RWPE2 (cell line): ENCODE results near the gene SEMA4A.

ENCODE experiments used
- ATAC-seq: fragments of 200-7000 bp; cut with Tn5 transposase; 3 replicates; pipeline ENCODE4 v1.9.1; 2021; ENCODE audit warnings: low read depth
- DNase-seq: peaks from one replicate; pipeline ENCODE4 v3.0.0-alpha.2; 2020; ENCODE audit warnings: low spot score
- H3K27ac ChIP-seq: fragments of 450-650 bp; 2 replicates; pipeline ENCODE4 v1.5.1; 2017; ENCODE audit warnings: mild to moderate bottlenecking; ENCODE audit not compliant: poor library complexity, severe bottlenecking
- H3K27me3 ChIP-seq: fragments of 250-450 bp; sonication (Bioruptor Pico); 2 replicates; pipeline ENCODE4 v1.5.1; 2021; ENCODE audit warnings: mild to moderate bottlenecking, moderate library complexity; ENCODE audit not compliant: insufficient read depth, poor library complexity, severe bottlenecking
- H3K36me3 ChIP-seq: fragments of 250-450 bp; sonication (Bioruptor Pico); 2 replicates; pipeline ENCODE4 v1.5.1; 2020; ENCODE audit warnings: low read depth, mild to moderate bottlenecking, moderate library complexity
- H3K4me1 ChIP-seq: fragments of 250-450 bp; sonication (Bioruptor Pico); 2 replicates; pipeline ENCODE4 v1.5.1; 2021; ENCODE audit warnings: mild to moderate bottlenecking, moderate library complexity; ENCODE audit not compliant: insufficient read depth, poor library complexity, severe bottlenecking
- H3K4me3 ChIP-seq: fragments of 250-450 bp; sonication (Bioruptor Pico); 2 replicates; pipeline ENCODE4 v1.5.1; 2021; ENCODE audit warnings: mild to moderate bottlenecking, moderate library complexity; ENCODE audit not compliant: severe bottlenecking
- H3K9me3 ChIP-seq: fragments of 250-450 bp; sonication (Bioruptor Pico); 2 replicates; pipeline ENCODE4 v1.5.1; 2021; ENCODE audit warnings: mild to moderate bottlenecking, moderate library complexity; ENCODE audit not compliant: severe bottlenecking
- TF ChIP-seq, protein P1 (sequence below): fragments of 450-650 bp; IDR thresholded peaks from one replicate; pipeline ENCODE4 v1.5.1; 2017; ENCODE audit warnings: mild to moderate bottlenecking, moderate library complexity; ENCODE audit not compliant: poor library complexity, severe bottlenecking

Gene SEMA4A

DNA sequence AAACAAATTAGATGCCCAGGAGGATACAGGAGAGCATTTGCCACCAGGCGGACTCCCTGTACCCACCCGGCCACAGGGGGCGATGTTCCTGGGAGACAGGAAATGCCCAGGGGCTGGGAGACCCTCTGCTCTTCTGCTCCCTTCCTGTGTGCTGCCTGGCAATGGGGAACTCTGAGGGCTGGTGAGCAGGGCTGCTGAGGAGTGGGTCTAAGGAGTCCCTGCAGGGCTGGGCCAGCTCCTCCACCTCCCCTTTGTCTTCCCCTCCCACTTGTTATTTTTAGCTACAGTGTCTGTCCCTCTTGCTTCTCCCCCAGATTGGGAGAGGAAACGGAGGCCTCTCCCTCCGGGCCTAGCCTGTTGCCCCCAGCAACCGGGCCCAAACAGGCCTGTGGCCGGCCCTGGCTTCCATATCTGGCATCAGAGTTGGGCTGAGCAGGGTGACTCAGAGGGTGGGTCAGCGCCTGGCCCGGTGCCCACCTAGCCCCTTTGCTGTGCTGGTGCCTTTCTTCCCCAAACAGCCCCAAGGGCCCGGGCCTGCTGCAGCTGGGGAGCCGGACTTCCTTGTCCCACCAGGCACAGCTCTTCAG is 27.2 kb upstream of the SEMA4A start:
- DNase-seq (peak; percentile 97), ATAC-seq (peak; percentile 62)
- Histone ChIP-seq H3K36me3 (peaks cover 59% of the 10 kb centered on the region), H3K27me3 (no peaks in the 10 kb centered on the region), H3K4me1 (peaks cover 88% of the 10 kb centered on the region), H3K9me3 (no peaks in the 10 kb centered on the region), H3K27ac (peak overlapping the region; percentile 99), H3K4me3 (peak overlapping the region; percentile 3)
- TF ChIP-seq, protein P1, sequence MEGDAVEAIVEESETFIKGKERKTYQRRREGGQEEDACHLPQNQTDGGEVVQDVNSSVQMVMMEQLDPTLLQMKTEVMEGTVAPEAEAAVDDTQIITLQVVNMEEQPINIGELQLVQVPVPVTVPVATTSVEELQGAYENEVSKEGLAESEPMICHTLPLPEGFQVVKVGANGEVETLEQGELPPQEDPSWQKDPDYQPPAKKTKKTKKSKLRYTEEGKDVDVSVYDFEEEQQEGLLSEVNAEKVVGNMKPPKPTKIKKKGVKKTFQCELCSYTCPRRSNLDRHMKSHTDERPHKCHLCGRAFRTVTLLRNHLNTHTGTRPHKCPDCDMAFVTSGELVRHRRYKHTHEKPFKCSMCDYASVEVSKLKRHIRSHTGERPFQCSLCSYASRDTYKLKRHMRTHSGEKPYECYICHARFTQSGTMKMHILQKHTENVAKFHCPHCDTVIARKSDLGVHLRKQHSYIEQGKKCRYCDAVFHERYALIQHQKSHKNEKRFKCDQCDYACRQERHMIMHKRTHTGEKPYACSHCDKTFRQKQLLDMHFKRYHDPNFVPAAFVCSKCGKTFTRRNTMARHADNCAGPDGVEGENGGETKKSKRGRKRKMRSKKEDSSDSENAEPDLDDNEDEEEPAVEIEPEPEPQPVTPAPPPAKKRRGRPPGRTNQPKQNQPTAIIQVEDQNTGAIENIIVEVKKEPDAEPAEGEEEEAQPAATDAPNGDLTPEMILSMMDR, result peak; percentile 58

DNA sequence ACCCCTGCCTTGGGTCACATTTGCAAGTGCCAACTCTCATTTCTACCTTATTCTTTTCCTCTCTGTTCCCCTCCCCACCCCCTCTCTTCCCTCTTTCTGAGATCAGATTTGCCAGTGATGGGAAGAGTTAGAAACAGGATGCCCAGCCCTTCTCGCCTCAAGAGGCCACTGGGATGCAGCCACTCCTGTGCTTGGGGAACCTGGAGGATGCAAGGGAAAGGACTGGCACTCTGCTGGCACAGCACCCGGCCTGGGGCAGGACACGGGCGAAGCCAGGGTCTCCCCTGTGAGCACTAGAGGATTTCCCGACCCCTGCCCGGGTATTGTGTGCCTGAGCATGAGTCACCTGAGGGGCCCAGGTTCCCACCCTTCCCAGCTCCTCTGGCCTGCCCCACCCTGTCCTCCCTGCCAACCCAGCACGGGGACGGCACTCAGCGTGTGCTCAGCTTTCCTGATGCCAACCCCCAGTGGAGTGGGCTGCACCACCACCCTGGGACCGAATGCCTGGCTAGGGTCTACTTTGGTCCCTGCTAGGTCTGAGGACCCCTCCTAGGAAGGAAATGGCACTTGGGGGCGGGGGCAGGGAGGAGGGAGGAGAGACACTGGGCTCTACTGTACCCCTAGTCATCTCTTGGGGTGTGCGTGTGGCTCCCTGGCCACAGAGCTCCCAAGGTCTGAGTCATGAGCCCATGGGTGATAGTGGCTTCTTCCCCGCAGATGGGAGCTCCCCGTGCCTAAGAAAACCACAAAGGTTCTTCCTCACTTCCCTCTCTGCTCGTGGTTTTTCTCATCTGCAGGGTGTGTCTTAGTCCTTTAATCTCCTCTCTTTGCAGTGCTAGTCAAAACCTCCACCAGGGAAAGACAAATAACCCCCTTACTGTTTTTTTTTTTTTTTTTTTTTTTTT is 26.5 kb upstream of the SEMA4A start:
- TF ChIP-seq, protein P1, result no peak
- Histone ChIP-seq H3K27me3 (no peaks in the 10 kb centered on the region), H3K36me3 (peaks cover 61% of the 10 kb centered on the region), H3K9me3 (no peaks in the 10 kb centered on the region), H3K4me1 (peaks cover 80% of the 10 kb centered on the region), H3K27ac (peak overlapping the region; percentile 99), H3K4me3 (peak overlapping the region; percentile 3)
- no peak for DNase-seq
- ATAC-seq, result peak; percentile 13

DNA sequence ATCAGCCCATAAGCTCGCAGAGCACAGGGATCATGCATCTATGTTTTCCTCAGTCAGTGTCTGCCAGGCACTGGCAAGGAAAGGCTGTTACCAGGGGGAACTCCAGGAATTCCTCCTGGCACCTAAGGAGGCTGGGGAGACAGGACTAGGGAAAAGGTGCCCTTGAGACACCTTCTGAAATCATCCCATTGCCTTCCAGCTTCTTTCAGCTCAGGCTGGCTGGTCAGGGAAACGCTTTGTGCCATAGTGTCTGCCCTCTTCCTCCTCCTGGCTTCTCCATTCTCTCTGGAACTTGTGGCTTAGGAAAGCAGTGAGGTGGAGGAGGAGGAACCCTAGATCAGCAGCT is 25.1 kb upstream of the SEMA4A start:
- Histone ChIP-seq H3K27ac (peak overlapping the region; percentile 99), H3K4me1 (peaks cover 66% of the 10 kb centered on the region), H3K9me3 (no peaks in the 10 kb centered on the region), H3K36me3 (peaks cover 68% of the 10 kb centered on the region), H3K4me3 (no peak overlapping the region), H3K27me3 (no peaks in the 10 kb centered on the region)
- TF ChIP-seq, protein P1, result no peak
- ATAC-seq (no peak), DNase-seq (no peak)

DNA sequence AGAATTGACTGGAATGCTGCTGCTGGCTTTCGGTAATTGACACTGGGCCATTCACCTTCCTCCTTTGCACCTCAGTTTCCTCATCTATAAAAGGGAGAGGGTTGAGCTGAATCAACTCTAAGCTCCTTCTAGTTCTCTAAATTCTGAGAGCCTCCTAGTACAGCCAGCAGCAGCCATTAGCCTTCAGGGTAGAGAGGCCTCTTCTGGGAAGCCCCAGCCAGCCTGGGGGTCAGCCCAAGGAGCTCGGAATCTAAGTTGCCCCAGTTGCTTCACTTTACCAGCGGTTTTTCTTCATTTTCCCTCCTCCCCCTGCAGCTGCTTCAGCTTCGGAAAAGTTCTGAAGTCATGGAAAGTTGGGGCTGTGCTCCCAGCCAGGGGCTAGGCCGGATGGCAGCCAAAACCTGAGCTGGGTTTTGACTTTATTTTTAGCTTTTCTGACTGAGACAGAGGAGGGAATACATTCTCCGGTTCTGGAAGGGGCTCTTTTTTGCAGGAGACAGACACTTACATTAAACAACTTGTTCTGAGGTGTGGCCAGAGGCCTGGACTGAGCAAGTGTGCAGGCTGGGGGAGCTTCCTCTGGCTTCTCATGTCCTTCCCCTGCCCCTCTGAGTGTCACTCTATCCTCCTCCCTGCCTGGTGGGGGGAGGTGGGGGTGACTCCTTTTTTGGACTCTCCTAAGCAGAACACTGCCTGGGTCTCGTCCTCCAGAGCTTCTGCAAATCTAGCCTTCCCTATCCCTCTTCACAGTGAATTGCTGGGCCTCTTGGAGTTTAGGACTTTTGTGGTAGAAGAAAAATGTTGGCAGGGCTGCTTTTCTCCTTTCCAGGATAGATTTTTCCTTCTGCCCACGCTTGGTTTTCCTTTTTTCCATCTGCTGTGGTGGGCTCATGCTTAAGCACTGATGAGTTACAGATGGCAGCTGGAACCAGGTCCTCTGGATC is 24.5 kb upstream of the SEMA4A start:
- peaks cover 74% of the 10 kb centered on the region for H3K36me3 ChIP-seq
- peaks cover 61% of the 10 kb centered on the region for H3K4me1 ChIP-seq
- TF ChIP-seq, protein P1, result no peak
- no peaks in the 10 kb centered on the region for H3K27me3 ChIP-seq
- no peaks in the 10 kb centered on the region for H3K9me3 ChIP-seq
- no peak overlapping the region for H3K4me3 ChIP-seq
- DNase-seq (no peak), ATAC-seq (no peak)
- H3K27ac ChIP-seq, result peak overlapping the region; percentile 99
